Spleen (tissue), 7 donors: ENCODE results near the gene KRTCAP3.

Experiments used
- CTCF ChIP-seq, 11 experiments: fragments of 200-600 bp in 7 of 11; fragments of 450-650 bp in 4 of 11; sonication (generic) in 4 of 11; IDR thresholded peaks in 8 of 11; conservative IDR thresholded peaks in 3 of 11; 1 replicate in 7 of 11; 2 replicates in 4 of 11; pipeline versions ENCODE4 v1.4.0 to v1.8.0; 2016 to 2021; ENCODE audit warnings: antibody characterized with exemption in 11 of 11, inconsistent platforms in 4 of 11, mild to moderate bottlenecking in 1 of 11
- POLR2A ChIP-seq, 3 donors: fragments of 450-650 bp; IDR thresholded peaks; one replicate each; pipeline ENCODE4 v1.5.1; 2017; ENCODE audit warnings: antibody characterized with exemption in 3 of 3, mild to moderate bottlenecking in 1 of 3
- donor health status: DM: no; HTN: no; CAD: no; lungs with moderate emphysema.
- donor health status: DM: no; HTN: no; CAD: no.
- donor health status: DM: no; HTN: no; CAD: no.

GRCh38 chr2:27398962-27399361, 43.2 kb upstream of the KRTCAP3 start:
- TF ChIP-seq POLR2A (IDR thresholded peaks at IDR 0.05) (no peak), CTCF (IDR thresholded peaks at IDR 0.05 in 8 of 11, conservative IDR thresholded peaks at IDR 0.05 in 3 of 11) (no peak)
